ENCODE measurements around the gene DOCK2. TPM values are rescaled to one million over a fixed set of nuclear protein-coding genes. Genes with fewer than 3 reads are reported as not detected.

Gene DOCK2
- total and polyA plus RNA-seq, 2 donors (not counting 3 experiments of a cell fraction or from before 2014, with no cell fraction given): 0.62 to 4.8 TPM

- intact Hi-C loops (cut with micrococcal nuclease): no loop called here
- no peak overlapping the region for H3K27ac ChIP-seq (ENCODE audit: insufficient read depth, low read depth, low read length)
- FAIRE-seq (no peak), DNase-seq (ENCODE audit: low read depth, low spot score) (no peak)
- no peak overlapping the region for H3K4me2 ChIP-seq (ENCODE audit: insufficient read depth, low read length)
- H2AFZ ChIP-seq (ENCODE audit: low read depth, low read length): no peak overlapping the region
- no TSS peak for BruUV-seq (replicated peaks)
- H3K9me1 ChIP-seq (replicated peaks; ENCODE audit: control insufficient read depth, extremely low read depth, insufficient read depth, low read length): no peaks in the 10 kb centered on the region
- ChIA-PET CTCF (interaction anchor here (1.3 kb wide), 1 partner anchor 96 kb away, joined by 4 read pairs; the partner anchor contains the start of gene INSYN2B), POLR2A (no interaction called here)
- dilution Hi-C loops (cut with MboI; ENCODE audit: extremely low pct_ligation_motif_present, low sequenced_read_pairs): loop anchor here (25.0 kb wide), 1 partner anchor 111 kb away; no protein-coding TSS in a partner anchor
- no peaks in the 10 kb centered on the region for H3K36me3 ChIP-seq (ENCODE audit: control insufficient read depth in 2 of 2, extremely low read depth in 1 of 2, insufficient read depth in 2 of 2, low read length in 2 of 2)
- no peaks in the 10 kb centered on the region for H4K20me1 ChIP-seq (replicated peaks; ENCODE audit: control insufficient read depth, extremely low read depth, insufficient read depth, low read length)
- H3K79me2 ChIP-seq (ENCODE audit: control insufficient read depth, insufficient read depth, low read length): no peaks in the 10 kb centered on the region
- no peak overlapping the region for H3K4me3 ChIP-seq (replicated peaks in 1 of 3; ENCODE audit: insufficient read depth in 1 of 3, low read depth in 1 of 3, low read length in 3 of 3)
- no peaks in the 10 kb centered on the region for H3K27me3 ChIP-seq (ENCODE audit: control insufficient read depth in 2 of 2, insufficient read depth in 2 of 2, low read length in 2 of 2)
- TF ChIP-seq POLR2A (IDR thresholded peaks at IDR 0.05; ENCODE audit: low read depth, low read length): no peak
- TF ChIP-seq, protein P1, sequence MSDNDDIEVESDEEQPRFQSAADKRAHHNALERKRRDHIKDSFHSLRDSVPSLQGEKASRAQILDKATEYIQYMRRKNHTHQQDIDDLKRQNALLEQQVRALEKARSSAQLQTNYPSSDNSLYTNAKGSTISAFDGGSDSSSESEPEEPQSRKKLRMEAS (IDR thresholded peaks at IDR 0.05; ENCODE audit: insufficient read depth, insufficient read length): no peak
- TF ChIP-seq EZH2 (IDR thresholded peaks at IDR 0.05; ENCODE audit: borderline replicate concordance, low read depth, low read length, severe bottlenecking): no peak
- TF ChIP-seq POLR2AphosphoS5 (IDR thresholded peaks at IDR 0.05; ENCODE audit: insufficient read depth, low read depth, low read length): no peak
- no peak for TF ChIP-seq CTCF (IDR thresholded peaks at IDR 0.05; ENCODE audit: extremely low read depth in 1 of 2, insufficient read depth in 1 of 2, low read depth in 1 of 2, low read length in 2 of 2)
- no peak for TF ChIP-seq GATA2 (IDR thresholded peaks at IDR 0.05; ENCODE audit: insufficient read depth, insufficient read length, low read depth, low read length)
- TF ChIP-seq FOS (IDR thresholded peaks at IDR 0.05; ENCODE audit: borderline replicate concordance, insufficient read depth, low read length): no peak
- TF ChIP-seq JUN (IDR thresholded peaks at IDR 0.05; ENCODE audit: borderline replicate concordance, insufficient read depth, insufficient read length, low read depth): no peak
- TF ChIP-seq MYC (IDR thresholded peaks at IDR 0.05; ENCODE audit: low read depth, low read length): no peak
- no peaks in the 10 kb centered on the region for H3K9me3 ChIP-seq (replicated peaks; ENCODE audit: control insufficient read depth, insufficient read depth, low read length)
- H3K4me1 ChIP-seq (ENCODE audit: control insufficient read depth, extremely low read depth, insufficient read depth, low read length): no peaks in the 10 kb centered on the region
- no peak overlapping the region for H3K9ac ChIP-seq (replicated peaks; ENCODE audit: extremely low read depth, insufficient read depth, low read length)
Observed at GRCh38 chr5:170076739-170077138, 439.7 kb downstream of the DOCK2 start.
